Loucy (cell line): Measurements from ENCODE around the gene TCF15.
A peak's percentile ranks its signal among the peaks of the same experiment; 100 is the strongest.

ENCODE experiments used
- H2AFZ ChIP-seq: fragments of 200-600 bp; sonication (generic); 2 replicates; pipeline ENCODE4 v1.6.0; 2016; ENCODE audit warnings: antibody characterized with exemption, mild to moderate bottlenecking, low read length, moderate library complexity
- H3F3A ChIP-seq: fragments of 200-600 bp; 2 replicates; pipeline ENCODE4 v1.6.0; 2016; ENCODE audit warnings: antibody characterized with exemption, low read depth, mild to moderate bottlenecking
- H3K27me3 ChIP-seq: fragments of 200-600 bp; sonication (generic); 2 replicates; pipeline ENCODE4 v1.6.1; 2014; ENCODE audit warnings: low read length, mild to moderate bottlenecking; ENCODE audit not compliant: insufficient read depth, poor library complexity, severe bottlenecking
- H3K36me3 ChIP-seq: fragments of 200-600 bp; sonication (generic); 2 replicates; pipeline ENCODE4 v1.6.1; 2016; ENCODE audit warnings: low read length; ENCODE audit not compliant: insufficient read depth
- H3K4me1 ChIP-seq: fragments of 200-600 bp; sonication (generic); 2 replicates; pipeline ENCODE4 v1.5.1; 2014; ENCODE audit warnings: low read length, mild to moderate bottlenecking; ENCODE audit not compliant: insufficient read depth, poor library complexity, severe bottlenecking
- H3K4me2 ChIP-seq: fragments of 200-600 bp; sonication (generic); 2 replicates; pipeline ENCODE4 v1.6.0; 2014; ENCODE audit warnings: antibody characterized with exemption, low read length, low read depth, mild to moderate bottlenecking; ENCODE audit not compliant: poor library complexity, severe bottlenecking
- H3K4me3 ChIP-seq: fragments of 200-600 bp; sonication (generic); 2 replicates; pipeline ENCODE4 v1.5.1; 2014; ENCODE audit warnings: low read length, mild to moderate bottlenecking, mixed read lengths; ENCODE audit not compliant: poor library complexity, severe bottlenecking
- H3K79me2 ChIP-seq: fragments of 200-600 bp; sonication (generic); 2 replicates; pipeline ENCODE4 v1.6.1; 2014; ENCODE audit warnings: low read length; ENCODE audit not compliant: insufficient read depth
- H3K9ac ChIP-seq: fragments of 200-600 bp; sonication (generic); 2 replicates; pipeline ENCODE4 v1.6.0; 2014; ENCODE audit warnings: mild to moderate bottlenecking, low read depth, low read length, moderate library complexity; ENCODE audit not compliant: poor library complexity, severe bottlenecking
- H3K9me2 ChIP-seq: fragments of 200-600 bp; sonication (generic); replicated peaks from 2 replicates; pipeline ENCODE4 v1.6.1; 2016; ENCODE audit warnings: low read depth, low read length, mixed read lengths
- H3K9me3 ChIP-seq: fragments of 200-600 bp; sonication (generic); 2 replicates; pipeline ENCODE4 v1.6.1; 2014; ENCODE audit warnings: mild to moderate bottlenecking, antibody characterized with exemption, low read length, low read depth; ENCODE audit not compliant: insufficient read depth
- H4K20me1 ChIP-seq: fragments of 200-600 bp; sonication (generic); 2 replicates; pipeline ENCODE4 v1.6.0; 2014; ENCODE audit warnings: antibody characterized with exemption, low read length, mild to moderate bottlenecking; ENCODE audit not compliant: insufficient read depth, poor library complexity, severe bottlenecking
- EZH2phosphoT487 ChIP-seq: fragments of 200-600 bp; IDR thresholded peaks from 2 replicates; pipeline ENCODE4 v1.6.1; 2018; ENCODE audit warnings: antibody characterized with exemption, mild to moderate bottlenecking, moderate library complexity, borderline replicate concordance
- TF ChIP-seq, protein P1 (sequence below): fragments of 200-600 bp; sonication (generic); conservative IDR thresholded peaks from 2 replicates; pipeline ENCODE4 v1.5.1; 2014; ENCODE audit warnings: mild to moderate bottlenecking, antibody characterized with exemption, low read length

TCF15 gene

DNA sequence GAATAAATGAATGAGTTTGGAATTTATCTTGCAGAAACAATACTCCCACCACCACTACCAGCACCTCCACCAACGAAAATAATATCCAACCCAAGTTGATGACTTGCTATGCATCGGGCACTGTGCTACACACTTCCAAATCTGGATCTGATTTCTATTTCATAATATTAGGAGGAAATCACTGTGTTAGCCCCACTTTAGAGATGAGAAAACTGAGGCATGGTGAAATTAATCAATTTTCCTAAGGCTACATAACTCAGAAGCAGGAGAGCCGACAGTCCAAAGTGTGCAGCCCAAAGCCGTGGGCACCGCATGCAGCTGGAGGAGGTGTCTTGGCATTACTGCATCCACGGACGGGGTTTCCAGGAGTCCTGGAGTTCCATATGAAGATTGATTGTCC is 17.6 kb downstream of the TCF15 start:
- Histone ChIP-seq H3F3A (no peaks in the 10 kb centered on the region), H3K9me3 (no peaks in the 10 kb centered on the region), H3K36me3 (no peaks in the 10 kb centered on the region), H3K4me2 (no peak overlapping the region), H4K20me1 (no peaks in the 10 kb centered on the region), H3K9me2 (no peaks in the 10 kb centered on the region), H3K79me2 (no peaks in the 10 kb centered on the region), H3K27me3 (no peaks in the 10 kb centered on the region), H3K9ac (no peak overlapping the region), H3K4me1 (peaks cover 6% of the 10 kb centered on the region), H2AFZ (no peak overlapping the region), H3K4me3 (no peak overlapping the region)
- TF ChIP-seq EZH2phosphoT487 = no peak
- TF ChIP-seq, protein P1, sequence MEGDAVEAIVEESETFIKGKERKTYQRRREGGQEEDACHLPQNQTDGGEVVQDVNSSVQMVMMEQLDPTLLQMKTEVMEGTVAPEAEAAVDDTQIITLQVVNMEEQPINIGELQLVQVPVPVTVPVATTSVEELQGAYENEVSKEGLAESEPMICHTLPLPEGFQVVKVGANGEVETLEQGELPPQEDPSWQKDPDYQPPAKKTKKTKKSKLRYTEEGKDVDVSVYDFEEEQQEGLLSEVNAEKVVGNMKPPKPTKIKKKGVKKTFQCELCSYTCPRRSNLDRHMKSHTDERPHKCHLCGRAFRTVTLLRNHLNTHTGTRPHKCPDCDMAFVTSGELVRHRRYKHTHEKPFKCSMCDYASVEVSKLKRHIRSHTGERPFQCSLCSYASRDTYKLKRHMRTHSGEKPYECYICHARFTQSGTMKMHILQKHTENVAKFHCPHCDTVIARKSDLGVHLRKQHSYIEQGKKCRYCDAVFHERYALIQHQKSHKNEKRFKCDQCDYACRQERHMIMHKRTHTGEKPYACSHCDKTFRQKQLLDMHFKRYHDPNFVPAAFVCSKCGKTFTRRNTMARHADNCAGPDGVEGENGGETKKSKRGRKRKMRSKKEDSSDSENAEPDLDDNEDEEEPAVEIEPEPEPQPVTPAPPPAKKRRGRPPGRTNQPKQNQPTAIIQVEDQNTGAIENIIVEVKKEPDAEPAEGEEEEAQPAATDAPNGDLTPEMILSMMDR = no peak

DNA sequence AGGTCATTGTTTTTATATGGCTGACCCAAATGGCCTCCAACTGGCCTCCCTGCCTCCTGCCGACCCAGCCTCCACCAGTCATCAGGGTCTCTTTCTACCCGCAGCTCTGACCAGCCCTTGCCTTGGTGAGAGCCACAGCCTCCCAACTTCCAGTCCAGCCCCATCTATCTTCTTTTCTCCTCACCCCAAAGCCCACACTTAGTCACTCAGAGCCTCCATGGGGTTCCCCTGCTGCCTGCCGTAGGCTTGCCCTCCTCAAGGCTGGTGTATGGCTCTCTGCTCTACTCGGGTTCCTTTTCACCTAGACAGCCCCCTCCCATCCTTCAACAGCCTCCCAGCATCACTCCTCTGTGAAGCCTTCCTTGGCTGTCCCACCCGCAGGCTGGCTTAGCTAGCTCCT is 18.2 kb downstream of the TCF15 start:
- no peak overlapping the region for H3K9ac ChIP-seq
- no peaks in the 10 kb centered on the region for H3K79me2 ChIP-seq
- no peaks in the 10 kb centered on the region for H3K36me3 ChIP-seq
- TF ChIP-seq, protein P1 = no peak
- TF ChIP-seq EZH2phosphoT487 = no peak
- H3K9me2 ChIP-seq = no peaks in the 10 kb centered on the region
- no peaks in the 10 kb centered on the region for H3K27me3 ChIP-seq
- no peaks in the 10 kb centered on the region for H4K20me1 ChIP-seq
- H3K4me2 ChIP-seq = no peak overlapping the region
- no peaks in the 10 kb centered on the region for H3K9me3 ChIP-seq
- H3F3A ChIP-seq = no peaks in the 10 kb centered on the region
- no peak overlapping the region for H3K4me3 ChIP-seq
- H3K4me1 ChIP-seq = peaks cover 6% of the 10 kb centered on the region
- no peak overlapping the region for H2AFZ ChIP-seq

DNA sequence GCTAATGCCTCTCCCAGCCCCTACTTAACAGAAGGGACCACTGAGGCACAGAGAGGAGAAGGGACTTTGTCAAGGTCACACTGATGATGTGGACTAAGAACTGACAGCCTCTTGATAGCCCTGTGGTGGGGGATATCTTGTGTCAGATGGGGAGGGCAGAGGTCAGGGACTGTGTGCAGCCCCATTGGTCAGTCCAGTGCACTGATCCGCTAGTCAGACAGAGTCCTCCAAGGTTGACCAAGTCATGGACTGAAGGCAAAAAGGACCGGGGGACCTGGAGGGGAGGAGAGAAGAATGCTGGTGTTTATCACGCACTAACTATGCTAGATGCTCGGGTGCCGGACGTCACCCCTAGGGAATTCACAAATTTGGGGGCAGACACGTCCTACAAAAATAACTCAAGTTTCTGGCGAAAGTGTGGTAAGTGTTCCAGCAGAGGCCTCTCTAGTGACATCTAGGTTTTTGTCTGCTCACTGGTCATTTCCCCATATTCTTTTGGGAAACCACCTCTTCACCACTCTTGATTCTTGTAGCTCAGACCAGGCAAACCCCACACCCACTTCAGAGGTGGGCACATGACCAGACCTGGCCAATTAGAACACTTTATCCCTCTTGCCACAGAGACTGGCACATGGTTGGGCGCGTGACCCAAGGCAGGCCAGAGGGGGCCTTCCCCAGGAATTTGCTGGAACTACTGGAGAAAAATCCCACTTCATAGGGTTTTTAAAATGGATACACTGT is 21.0 kb downstream of the TCF15 start:
- Histone ChIP-seq H3K4me3 (no peak overlapping the region), H3K79me2 (no peaks in the 10 kb centered on the region), H4K20me1 (no peaks in the 10 kb centered on the region), H3K4me2 (no peak overlapping the region), H3K27me3 (no peaks in the 10 kb centered on the region), H3K9me3 (no peaks in the 10 kb centered on the region), H3K9ac (no peak overlapping the region), H3K4me1 (peaks cover 10% of the 10 kb centered on the region), H3K36me3 (no peaks in the 10 kb centered on the region), H2AFZ (peak overlapping the region; percentile 18; the same call in 1 of the 2 replicates), H3K9me2 (no peaks in the 10 kb centered on the region), H3F3A (no peaks in the 10 kb centered on the region)
- TF ChIP-seq EZH2phosphoT487 = no peak
- TF ChIP-seq, protein P1 = 0 out of 2 replicates have a peak, but pooled peaks have one; percentile 8
